ENCODE results near the gene FGF19.

FGF19 gene

GRCh38 chr11:69667619-69668604 lies 35.9 kb downstream of the FGF19 start:
- DNase-seq: no peak

DNA sequence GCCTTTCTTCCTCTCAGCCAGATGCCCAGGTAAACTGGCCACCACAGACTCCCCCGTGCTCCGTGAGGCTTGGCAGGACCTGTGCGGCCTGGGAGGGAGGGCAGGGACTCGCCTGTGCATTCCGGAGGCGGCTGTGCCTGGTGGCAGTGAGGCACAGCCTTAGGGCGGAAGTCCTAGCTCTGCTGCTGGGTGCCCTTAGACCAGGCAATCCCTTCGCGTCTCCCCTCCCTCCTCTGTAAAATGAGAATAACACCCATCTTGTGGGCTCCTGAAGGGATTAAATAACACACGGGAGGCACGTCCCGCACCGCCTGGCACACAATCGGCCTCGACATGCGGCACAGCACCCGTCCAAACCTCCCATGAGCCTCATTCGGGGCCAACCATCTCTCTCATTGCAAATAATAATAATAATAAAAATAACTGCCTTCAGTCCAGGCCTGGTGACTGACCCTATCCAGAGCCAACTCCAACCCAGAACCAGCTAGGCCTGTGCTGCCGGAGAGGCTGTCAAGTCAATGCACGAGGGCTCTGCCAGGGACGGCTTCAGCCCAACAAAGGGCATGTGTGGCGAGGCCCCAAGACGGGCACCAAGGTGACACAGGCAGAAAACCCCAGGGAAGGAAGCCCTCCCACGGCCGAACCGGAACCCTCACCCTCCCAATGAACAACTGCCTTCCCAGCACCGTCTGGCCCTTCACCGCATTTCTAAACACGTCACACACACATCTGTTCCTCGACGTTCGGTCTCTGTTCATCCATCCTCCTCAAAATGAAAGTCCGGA lies 36.9 kb downstream of the FGF19 start:
- no peak for DNase-seq

DNA sequence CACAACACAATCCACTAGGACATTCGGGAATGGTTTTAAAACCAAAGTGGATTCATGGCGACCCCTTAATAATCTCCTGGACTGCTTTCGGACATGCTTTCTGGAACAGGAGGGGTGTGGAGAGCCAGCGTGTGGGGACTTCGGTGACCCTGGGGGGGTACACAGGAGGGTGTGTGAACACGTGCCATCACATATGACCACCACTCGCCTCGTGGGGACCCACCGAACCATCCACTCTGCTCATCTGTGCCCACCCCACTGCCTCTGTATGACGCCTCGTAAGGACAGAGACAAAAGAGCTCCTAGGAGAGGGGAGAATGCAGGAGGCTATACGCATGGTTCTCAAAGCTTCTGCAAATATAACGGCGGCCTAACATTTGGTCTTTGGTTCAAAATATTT lies 37.6 kb downstream of the FGF19 start:
- no peak for DNase-seq

- no peak for DNase-seq
Observed at GRCh38 chr11:69665669-69666068, 38.2 kb downstream of the FGF19 start.

DNA sequence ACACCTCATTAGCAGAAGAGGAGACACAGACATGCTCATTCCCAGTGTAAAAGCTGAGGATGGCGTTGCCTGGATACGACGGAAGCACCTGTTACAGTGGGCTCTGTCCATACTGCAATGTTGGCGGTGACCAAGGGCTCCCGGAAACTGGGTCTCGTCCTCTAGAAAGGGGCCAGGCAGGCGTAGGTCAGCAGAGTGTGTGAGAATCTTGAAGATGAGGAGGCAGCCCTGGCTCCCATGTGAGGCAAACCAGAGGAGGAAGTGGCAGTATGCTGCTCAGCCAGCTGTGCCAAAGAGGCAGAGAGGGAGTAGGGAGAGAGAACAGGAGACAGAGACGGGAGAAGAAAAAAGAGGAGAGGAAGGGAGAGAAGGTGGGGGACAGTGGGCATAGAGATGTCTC lies 38.9 kb downstream of the FGF19 start:
- no peak for DNase-seq

DNA sequence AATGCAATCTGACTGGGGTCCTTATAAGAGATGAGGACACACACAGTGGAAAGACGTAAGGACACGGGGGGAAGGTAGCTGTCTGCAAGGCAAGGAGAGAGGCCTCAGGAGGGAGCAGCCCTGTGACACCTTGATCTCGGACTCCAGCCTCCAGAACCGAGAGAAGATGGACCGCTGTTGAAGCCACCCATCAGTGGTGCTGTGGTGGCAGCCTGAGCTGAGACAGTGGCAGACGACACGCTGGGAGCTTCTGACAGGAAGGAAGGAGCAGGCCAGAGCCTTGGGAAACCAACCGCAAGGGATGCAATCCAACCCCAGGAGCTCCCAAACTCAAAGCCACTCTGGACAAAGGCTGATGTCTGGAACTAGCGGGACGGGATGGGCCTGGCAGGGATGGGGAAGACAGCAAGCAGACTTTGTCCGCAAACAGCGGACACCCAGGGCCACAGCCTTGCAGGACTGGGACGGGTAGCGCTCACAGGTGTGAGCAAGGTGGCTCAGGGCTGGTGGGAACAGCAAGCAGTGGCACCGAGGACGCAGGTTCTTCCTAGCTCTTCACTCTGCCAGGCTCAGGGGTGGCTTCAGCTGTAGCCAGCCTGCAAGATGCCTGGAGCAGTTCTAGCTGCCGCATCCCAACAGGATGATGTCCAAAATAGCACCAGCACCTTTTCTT lies 39.6 kb downstream of the FGF19 start:
- no peak for DNase-seq

- DNase-seq: no peak
Observed at GRCh38 chr11:69663326-69663725, 40.5 kb downstream of the FGF19 start.

DNA sequence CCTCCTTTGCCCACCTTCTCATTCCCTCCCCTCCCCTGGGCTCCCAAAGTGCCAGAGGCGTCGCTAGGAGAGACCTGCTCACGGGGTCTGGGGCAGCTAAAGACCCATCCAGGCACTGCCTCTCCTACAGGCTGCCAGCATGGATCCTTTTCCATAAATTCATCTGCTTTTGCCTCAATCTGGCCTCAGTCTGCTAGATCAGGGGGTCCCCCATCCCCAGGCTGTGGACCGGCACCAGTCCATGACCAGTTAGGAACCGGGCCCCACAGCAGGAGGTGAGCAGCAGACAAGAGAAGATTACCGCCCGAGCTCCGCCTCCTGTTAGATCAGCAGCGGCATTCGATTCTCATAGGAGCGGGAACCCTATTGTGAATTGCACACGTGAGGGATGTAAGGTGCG lies 41.0 kb downstream of the FGF19 start:
- DNase-seq: no peak

DNA sequence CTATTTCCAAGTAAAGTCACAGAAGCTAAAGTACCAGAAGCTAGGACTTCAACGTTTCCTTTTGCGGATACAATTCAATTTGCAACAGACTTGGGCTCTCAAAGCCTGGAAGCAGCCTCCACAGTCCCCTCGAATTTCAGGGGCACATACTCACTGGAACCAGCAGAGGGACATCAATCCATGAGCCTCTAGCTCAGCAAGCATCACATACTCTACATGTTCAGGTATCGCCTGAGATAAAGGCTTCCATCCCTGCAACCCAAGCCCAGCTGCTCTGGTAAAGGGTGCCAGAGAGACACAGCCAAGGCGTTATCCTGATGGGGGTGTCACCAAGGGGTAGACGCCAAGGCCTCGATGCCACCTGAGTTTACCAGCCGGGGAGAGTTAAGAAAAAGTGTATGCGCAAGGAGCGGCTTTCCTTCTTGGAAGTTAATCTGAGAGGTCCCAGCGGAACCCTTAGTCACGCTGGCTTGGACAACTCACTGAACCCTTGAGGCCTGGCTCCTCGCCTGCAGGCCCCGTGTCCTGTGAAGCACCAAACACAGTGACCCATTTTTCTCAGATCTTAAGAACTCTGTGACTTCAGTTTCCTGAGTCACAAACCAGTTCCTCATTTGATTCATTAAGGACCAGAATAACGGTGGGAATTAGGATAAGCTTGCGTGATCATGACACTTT lies 41.7 kb downstream of the FGF19 start:
- peak in 1 of 2 donors; percentile 24 for DNase-seq

DNA sequence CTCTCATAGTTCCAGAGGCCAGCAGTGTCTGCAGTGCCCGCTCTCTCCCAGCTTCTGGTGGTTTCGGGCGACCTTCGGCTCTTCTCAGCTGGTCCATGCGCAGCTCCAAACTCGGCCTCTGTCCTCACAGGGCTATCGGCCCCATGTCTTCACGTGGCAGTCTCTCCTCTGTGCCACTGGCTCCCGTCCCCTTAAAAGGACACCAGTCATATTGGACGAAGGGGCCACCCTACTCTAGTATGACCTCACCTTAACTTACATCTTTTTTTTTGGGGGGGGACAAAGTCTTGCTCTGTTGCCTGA lies 42.5 kb downstream of the FGF19 start:
- DNase-seq: no peak

- no peak for DNase-seq
Observed at GRCh38 chr11:69660001-69660500, 43.8 kb downstream of the FGF19 start.

- no peak for DNase-seq
Observed at GRCh38 chr11:69659591-69659990, 44.2 kb downstream of the FGF19 start.

GRCh38 chr11:69658626-69659450 lies 45.0 kb downstream of the FGF19 start:
- no peak for DNase-seq

DNA sequence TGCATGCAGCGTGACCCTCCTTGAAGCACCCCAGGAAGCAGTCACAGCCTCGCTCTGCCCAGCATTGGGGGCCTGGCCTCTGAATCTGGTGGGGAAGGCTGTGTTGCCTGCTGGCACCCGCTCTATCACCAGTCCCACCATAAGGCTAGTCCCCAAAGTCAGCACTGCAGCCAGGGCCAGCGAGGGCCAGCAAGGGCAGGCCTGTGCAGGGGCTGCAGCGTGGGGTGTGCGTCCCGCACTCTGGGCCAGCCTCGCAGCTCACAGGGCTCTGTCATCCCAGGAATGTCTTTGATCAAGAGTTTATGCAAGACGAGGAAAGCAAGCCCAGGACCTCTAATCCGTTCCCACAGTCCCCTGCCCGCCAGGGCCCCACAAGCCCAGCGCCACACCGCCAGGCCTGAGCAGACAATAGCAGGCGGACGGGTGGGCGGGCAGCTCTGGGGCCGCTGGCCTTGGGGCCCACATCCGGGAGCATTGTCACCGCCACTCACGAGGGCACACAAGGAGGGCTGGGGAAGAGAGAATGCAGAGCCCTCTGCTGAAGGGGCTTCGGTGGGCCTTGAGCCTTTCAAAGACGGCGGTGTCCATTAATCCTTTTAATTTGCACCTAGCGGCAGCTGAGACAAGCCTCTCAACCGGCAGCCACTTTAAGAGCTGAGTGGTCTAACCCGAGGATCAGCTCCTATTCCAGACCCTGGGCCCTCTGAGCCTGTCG lies 45.8 kb downstream of the FGF19 start:
- DNase-seq: no peak

DNA sequence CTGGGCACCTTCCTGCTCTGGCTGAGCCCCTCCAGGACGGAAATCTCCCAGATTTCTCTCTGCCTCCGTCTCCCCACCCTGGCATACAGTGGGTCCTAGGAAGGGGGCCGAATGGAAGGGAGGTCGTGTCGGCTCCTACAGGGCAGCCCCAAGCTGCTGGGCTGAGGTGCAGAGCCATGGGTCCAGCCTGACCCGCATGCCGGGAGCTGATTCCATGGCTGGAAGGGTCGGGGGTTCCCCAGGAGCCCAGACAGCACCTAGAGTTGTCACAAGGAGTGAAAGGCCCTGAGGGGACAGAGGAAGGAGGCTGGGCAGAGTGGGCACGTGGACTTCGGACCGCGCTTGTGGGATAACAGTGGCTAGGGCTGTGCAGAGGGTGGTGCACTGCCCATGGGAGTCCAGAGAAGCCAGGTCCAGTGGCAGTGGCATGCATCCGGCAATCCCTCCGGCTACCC lies 46.3 kb downstream of the FGF19 start:
- no peak for DNase-seq

- no peak for DNase-seq
Observed at GRCh38 chr11:69656536-69657455, 47.0 kb downstream of the FGF19 start.

DNA sequence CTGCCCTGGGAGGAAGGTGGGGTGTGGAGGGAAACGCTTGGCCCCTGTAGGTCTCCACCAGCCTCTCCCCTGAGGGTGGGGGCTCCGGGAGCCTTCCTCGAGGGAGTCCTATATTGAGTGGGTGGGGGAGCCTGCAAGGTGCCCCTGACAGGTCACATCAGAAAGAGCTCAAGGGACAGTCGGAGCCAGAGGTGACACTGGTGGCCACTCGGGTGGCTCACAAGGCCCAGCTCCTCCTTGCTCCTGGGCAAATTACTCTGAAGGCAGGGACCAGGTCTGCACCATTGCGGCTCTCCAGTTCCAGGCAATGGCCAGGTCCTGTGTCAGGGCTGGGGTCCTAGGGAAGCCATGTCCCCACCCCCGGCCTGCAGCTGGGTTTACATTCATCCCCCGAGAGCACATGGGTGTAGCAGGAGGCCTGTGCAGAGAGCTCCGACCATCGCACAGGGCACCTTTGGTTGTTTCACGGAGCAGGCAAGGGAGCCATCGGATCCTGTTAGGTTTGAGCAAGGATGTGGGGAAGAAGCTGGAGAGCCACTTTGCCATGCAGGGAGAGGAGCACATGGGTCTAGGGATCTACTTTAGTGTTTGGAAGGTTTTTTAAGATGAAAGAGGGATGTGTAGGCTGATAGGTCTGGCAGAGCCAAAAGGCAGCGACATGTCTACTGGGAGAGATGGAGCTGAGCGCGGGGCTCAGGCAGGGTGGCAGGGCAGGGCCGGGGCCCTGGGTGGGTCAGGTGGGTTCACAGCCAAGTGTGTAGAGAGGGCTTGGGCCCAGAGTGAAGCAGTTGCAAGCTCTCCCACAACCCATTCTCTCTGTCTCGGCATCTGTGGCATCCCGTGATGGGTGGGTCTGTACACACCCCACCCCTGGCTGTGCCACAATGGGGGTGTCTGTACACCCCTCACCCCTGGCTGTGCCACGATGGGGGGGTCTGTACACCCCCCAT lies 48.1 kb downstream of the FGF19 start:
- no peak for DNase-seq
